Measurements from ENCODE around the gene CNOT1. TPM values are rescaled to one million over a fixed set of nuclear protein-coding genes. Genes with fewer than 3 reads are reported as not detected.

Gene CNOT1
- total RNA-seq, 1 experiment from 2014 or later = 328 TPM

DNA sequence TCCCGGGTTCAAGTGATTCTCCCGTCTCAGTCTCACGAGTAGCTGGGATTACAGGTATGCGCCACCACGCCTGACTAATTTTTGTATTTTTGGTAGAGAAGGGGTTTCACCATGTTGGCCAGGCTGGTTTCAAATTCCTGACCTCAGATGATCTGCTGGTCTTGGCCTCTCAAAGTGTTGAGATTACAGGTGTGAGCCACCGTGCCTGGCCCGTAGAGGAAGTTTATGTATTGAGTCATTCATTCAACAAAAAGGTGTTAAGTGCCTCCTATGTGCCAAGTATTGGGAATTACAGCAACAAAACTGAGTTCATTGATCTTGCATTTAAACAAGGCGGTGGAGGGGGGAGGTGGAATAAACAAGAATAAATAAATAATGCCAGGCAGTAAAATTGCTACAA is 10.2 kb upstream of the CNOT1 start:
- no peak overlapping the region for H2BK5ac ChIP-seq (ENCODE audit: insufficient read length, low read length)
- H3K79me1 ChIP-seq (ENCODE audit: insufficient read depth, low read depth, low read length, poor library complexity, severe bottlenecking) = no peaks in the 10 kb centered on the region
- H2AK5ac ChIP-seq (ENCODE audit: insufficient read length, low read length) = no peak overlapping the region
- H3K23me2 ChIP-seq (ENCODE audit: insufficient read length, low read depth, low read length, poor library complexity, severe bottlenecking) = peaks cover 2% of the 10 kb centered on the region
- Mint-ChIP-seq H3K27ac (no peak overlapping the region), H3K9me3 (no peaks in the 10 kb centered on the region), H3K4me1 (no peaks in the 10 kb centered on the region), H3K27me3 (ENCODE audit: low read depth) (peaks cover 4% of the 10 kb centered on the region), H3K4me3 (no peak overlapping the region), H3K36me3 (ENCODE audit: insufficient read depth in 1 of 3, low read depth in 3 of 3) (no peaks in the 10 kb centered on the region)
- H4K8ac ChIP-seq (replicated peaks; ENCODE audit: insufficient read length, low read depth, low read length) = no peak overlapping the region
- no peak overlapping the region for H2BK15ac ChIP-seq (ENCODE audit: low read depth, low read length)
- no peak overlapping the region for H4K5ac ChIP-seq (ENCODE audit: insufficient read length, low read depth, low read length)
- no CpG with 5 or more reads among the region's 8 CpGs for WGBS (ENCODE audit: extremely low coverage, insufficient read length, low lambda C conversion rate)
- no peak overlapping the region for H3K4me2 ChIP-seq (ENCODE audit: insufficient read depth, insufficient read length, low read length)
- no peak overlapping the region for H3K23ac ChIP-seq (ENCODE audit: insufficient read length, low read depth, low read length)
- TF ChIP-seq CTCF (conservative IDR thresholded peaks at IDR 0.05) = no peak
- no peak for DNase-seq
- H3K79me2 ChIP-seq (ENCODE audit: insufficient read depth, low read length) = no peaks in the 10 kb centered on the region
- no peak overlapping the region for H3K56ac ChIP-seq (ENCODE audit: insufficient read length, low read depth, low read length)
- no peaks in the 10 kb centered on the region for H3K4me1 ChIP-seq (ENCODE audit: insufficient read depth, low read length)
- no peak overlapping the region for H3K14ac ChIP-seq (ENCODE audit: insufficient read depth, low read length)
- no peak overlapping the region for H3K4ac ChIP-seq (ENCODE audit: low read depth, low read length)
- no peak overlapping the region for H2AFZ ChIP-seq (ENCODE audit: low read length)
- no peak overlapping the region for H2BK12ac ChIP-seq (ENCODE audit: insufficient read length, low read depth, low read length)
- H4K91ac ChIP-seq (ENCODE audit: insufficient read length, low read depth, low read length) = no peak overlapping the region
- no peak overlapping the region for H3T11ph ChIP-seq (ENCODE audit: low read length)
- H3K9ac ChIP-seq (ENCODE audit: extremely low read depth, insufficient read length, low read length) = no peak overlapping the region
- H4K20me1 ChIP-seq (ENCODE audit: control insufficient read depth, insufficient read depth, insufficient read length) = no peaks in the 10 kb centered on the region
- H3K27me3 ChIP-seq (ENCODE audit: insufficient read depth, low read length) = no peaks in the 10 kb centered on the region
- H3K18ac ChIP-seq (ENCODE audit: insufficient read length, low read depth, low read length) = no peak overlapping the region
- H2BK20ac ChIP-seq (ENCODE audit: low read depth, low read length, poor library complexity, severe bottlenecking) = no peak overlapping the region
- no peaks in the 10 kb centered on the region for H3K9me3 ChIP-seq (ENCODE audit: control insufficient read depth, low read depth, low read length)
- H3K27ac ChIP-seq (ENCODE audit: insufficient read length, low read depth, low read length) = no peak overlapping the region
- no peak overlapping the region for H2BK120ac ChIP-seq (ENCODE audit: low read depth, low read length, poor library complexity, severe bottlenecking)

Measured in H9 (cell line).